ENCODE measurements around the gene TUBB2A. TPM values are rescaled to one million over a fixed set of nuclear protein-coding genes. Genes with fewer than 3 reads are reported as not detected.
A peak's percentile ranks its signal among the peaks of the same experiment; 100 is the strongest.
"Not testable (repeated sequence)": the region's sequence is repeated elsewhere in the genome, so short reads cannot be mapped to it uniquely, and the experiment has no call there.

Gene TUBB2A
- total and polyA plus RNA-seq, 2 of the 8 experiments (the other 6 are each of a cell fraction or from before 2014, with no cell fraction given): 315 to 330 TPM

- not testable (repeated sequence) for FAIRE-seq; H3K23me2 ChIP-seq (ENCODE audit: low read depth, low read length); H4K5ac ChIP-seq (ENCODE audit: insufficient read length, low read depth, low read length); H3K23ac ChIP-seq (ENCODE audit: insufficient read length); H3K4ac ChIP-seq (replicated peaks; ENCODE audit: insufficient read length, low read depth, low read length); H3K56ac ChIP-seq (replicated peaks; ENCODE audit: insufficient read length, low read depth, low read length); H3K9me3 ChIP-seq (ENCODE audit: insufficient read depth in 2 of 2, low read depth in 1 of 2, low read length in 1 of 2); H2BK20ac ChIP-seq (ENCODE audit: low read length); H3K79me2 ChIP-seq (ENCODE audit: control insufficient read depth in 1 of 2, insufficient read depth in 2 of 2, low read length in 2 of 2); H3K4me3 ChIP-seq (ENCODE audit: extremely low read depth in 1 of 4, insufficient read depth in 2 of 4, low read depth in 3 of 4, low read length in 4 of 4); H2AFZ ChIP-seq (ENCODE audit: low read length); H4K91ac ChIP-seq (replicated peaks; ENCODE audit: insufficient read length, low read length); H3K9ac ChIP-seq (replicated peaks in 1 of 4; ENCODE audit: extremely low read depth in 1 of 4, low read depth in 3 of 4, low read length in 3 of 4); H2AK5ac ChIP-seq (ENCODE audit: low read depth, low read length); H2BK5ac ChIP-seq (ENCODE audit: low read depth, low read length); H3K79me1 ChIP-seq (ENCODE audit: low read depth, low read length); H2BK120ac ChIP-seq (replicated peaks; ENCODE audit: low read depth, low read length); H3K27me3 ChIP-seq (replicated peaks in 1 of 4; ENCODE audit: control insufficient read depth in 3 of 4, extremely low read depth in 1 of 4, insufficient read depth in 3 of 4, low read length in 3 of 4); H3K4me2 ChIP-seq (ENCODE audit: insufficient read depth in 1 of 2, low read depth in 2 of 2, low read length in 2 of 2); H4K20me1 ChIP-seq (replicated peaks in 1 of 2; ENCODE audit: control insufficient read depth in 1 of 2, insufficient read depth in 2 of 2, low read length in 2 of 2); H4K8ac ChIP-seq (ENCODE audit: extremely low read depth, insufficient read depth, low read length); H3K36me3 ChIP-seq (ENCODE audit: control insufficient read depth in 2 of 4, insufficient read depth in 4 of 4, low read length in 3 of 4); H3K14ac ChIP-seq (ENCODE audit: insufficient read length); H2BK15ac ChIP-seq (ENCODE audit: low read length); H3K27ac ChIP-seq (ENCODE audit: low read depth, low read length)
- DNase-seq (ENCODE audit: low read depth in 1 of 2, low spot score in 2 of 2): peak in 1 of 2 experiments; percentile 65
- TF ChIP-seq, protein P1, sequence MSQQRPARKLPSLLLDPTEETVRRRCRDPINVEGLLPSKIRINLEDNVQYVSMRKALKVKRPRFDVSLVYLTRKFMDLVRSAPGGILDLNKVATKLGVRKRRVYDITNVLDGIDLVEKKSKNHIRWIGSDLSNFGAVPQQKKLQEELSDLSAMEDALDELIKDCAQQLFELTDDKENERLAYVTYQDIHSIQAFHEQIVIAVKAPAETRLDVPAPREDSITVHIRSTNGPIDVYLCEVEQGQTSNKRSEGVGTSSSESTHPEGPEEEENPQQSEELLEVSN (IDR thresholded peaks at IDR 0.05): peak; percentile 49
- Histone ChIP-seq H2BK12ac (ENCODE audit: low read depth, low read length) (peak overlapping the region; percentile 39; the same call in 1 of the 2 replicates), H3K4me1 (replicated peaks in 1 of 4; ENCODE audit: control insufficient read depth in 3 of 4, insufficient read depth in 4 of 4, low read length in 3 of 4) (peaks cover under 1 to 18% (median 13%) of the 10 kb centered on the region in 4 experiments), H3K18ac (ENCODE audit: extremely low read depth, low read length) (peak overlapping the region; percentile 60; the same call in 1 of the 2 replicates)
- ChIA-PET CTCF (ENCODE audit: partially characterized antibody) (interaction anchor here (1.1 to 3.7 kb wide), 6 partner anchors 11 to 81 kb away, joined by 3 to 13 read pairs (median 4); partner anchors contain the start of gene TUBB2A), POLR2A (ENCODE audit: partially characterized antibody) (interaction anchor here (0.6 to 1.5 kb wide), 3 partner anchors 14 to 23 kb away, joined by 3 to 6 read pairs (median 3); partner anchors contain the start of gene TUBB2A)
- WGBS, 2 experiments (ENCODE audit: extremely low coverage in 1 of 2, insufficient coverage in 1 of 2, insufficient read length in 1 of 2, insufficient replicate concordance in 2 of 2, low coverage in 1 of 2, low lambda C conversion rate in 2 of 2, missing lambda C conversion rate in 1 of 2): 89% methylated on average over 13 of the region's 24 CpGs; no CpG with 5 or more reads in 1 of the 2 experiments
These were observed 13.3 kb upstream of the TUBB2A start for GRCh38 chr6:3170676-3171075.
